ENCODE measurements around the gene MEIOSIN. TPM values are rescaled to one million over a fixed set of nuclear protein-coding genes. Genes with fewer than 3 reads are reported as not detected.
A peak's percentile ranks its signal among the peaks of the same experiment; 100 is the strongest.

The MEIOSIN gene
- polyA plus RNA-seq, 1 donor from 2014 or later = not detected

DNA sequence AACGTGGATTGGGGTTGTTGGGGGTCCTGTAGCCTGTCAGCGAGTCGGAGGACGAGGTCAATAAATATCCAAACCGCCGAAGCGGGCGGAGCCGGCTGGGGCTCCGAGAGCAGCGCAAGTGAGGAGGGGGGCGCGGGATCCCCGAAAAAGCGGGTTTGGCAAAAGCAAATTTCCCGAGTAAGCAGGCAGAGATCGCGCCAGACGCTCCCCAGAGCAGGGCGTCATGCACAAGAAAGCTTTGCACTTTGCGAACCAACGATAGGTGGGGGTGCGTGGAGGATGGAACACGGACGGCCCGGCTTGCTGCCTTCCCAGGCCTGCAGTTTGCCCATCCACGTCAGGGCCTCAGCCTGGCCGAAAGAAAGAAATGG lies 36.6 kb downstream of the MEIOSIN start:
- H3K9me2 ChIP-seq (ENCODE audit: insufficient read depth, low read length) = no peaks in the 10 kb centered on the region
- H3K4me3 ChIP-seq (ENCODE audit: low read length) = peak overlapping the region; percentile 68
- no peaks in the 10 kb centered on the region for H3K79me2 ChIP-seq (replicated peaks; ENCODE audit: insufficient read depth, low read length)
- peak overlapping the region; percentile 66 for H3K9ac ChIP-seq (ENCODE audit: low read length)
- no peaks in the 10 kb centered on the region for H3K36me3 ChIP-seq (ENCODE audit: insufficient read depth, low read length)
- H3F3A ChIP-seq (ENCODE audit: insufficient read depth, low read length, poor library complexity, severe bottlenecking) = no peaks in the 10 kb centered on the region
- peak overlapping the region; percentile 64 for H3K4me2 ChIP-seq (ENCODE audit: low read length)
- peak overlapping the region; percentile 73 for H3K27ac ChIP-seq (ENCODE audit: low read length)
- H3K27me3 ChIP-seq (ENCODE audit: insufficient read depth, low read depth, low read length) = peaks cover 22% of the 10 kb centered on the region
- no peaks in the 10 kb centered on the region for H3K9me3 ChIP-seq (ENCODE audit: low read length)
- H2AFZ ChIP-seq (ENCODE audit: low read depth, low read length) = no peak overlapping the region
- no peaks in the 10 kb centered on the region for H4K20me1 ChIP-seq (ENCODE audit: insufficient read depth)
- TF ChIP-seq POLR2AphosphoS5 (IDR thresholded peaks at IDR 0.05) (no peak), EP300 (conservative IDR thresholded peaks at IDR 0.05; ENCODE audit: poor library complexity, severe bottlenecking) (no peak), TAF1 (IDR thresholded peaks at IDR 0.05; ENCODE audit: low read depth) (no peak), MXI1 (conservative IDR thresholded peaks at IDR 0.05; ENCODE audit: poor library complexity, severe bottlenecking) (no peak)
- TF ChIP-seq, protein P1, sequence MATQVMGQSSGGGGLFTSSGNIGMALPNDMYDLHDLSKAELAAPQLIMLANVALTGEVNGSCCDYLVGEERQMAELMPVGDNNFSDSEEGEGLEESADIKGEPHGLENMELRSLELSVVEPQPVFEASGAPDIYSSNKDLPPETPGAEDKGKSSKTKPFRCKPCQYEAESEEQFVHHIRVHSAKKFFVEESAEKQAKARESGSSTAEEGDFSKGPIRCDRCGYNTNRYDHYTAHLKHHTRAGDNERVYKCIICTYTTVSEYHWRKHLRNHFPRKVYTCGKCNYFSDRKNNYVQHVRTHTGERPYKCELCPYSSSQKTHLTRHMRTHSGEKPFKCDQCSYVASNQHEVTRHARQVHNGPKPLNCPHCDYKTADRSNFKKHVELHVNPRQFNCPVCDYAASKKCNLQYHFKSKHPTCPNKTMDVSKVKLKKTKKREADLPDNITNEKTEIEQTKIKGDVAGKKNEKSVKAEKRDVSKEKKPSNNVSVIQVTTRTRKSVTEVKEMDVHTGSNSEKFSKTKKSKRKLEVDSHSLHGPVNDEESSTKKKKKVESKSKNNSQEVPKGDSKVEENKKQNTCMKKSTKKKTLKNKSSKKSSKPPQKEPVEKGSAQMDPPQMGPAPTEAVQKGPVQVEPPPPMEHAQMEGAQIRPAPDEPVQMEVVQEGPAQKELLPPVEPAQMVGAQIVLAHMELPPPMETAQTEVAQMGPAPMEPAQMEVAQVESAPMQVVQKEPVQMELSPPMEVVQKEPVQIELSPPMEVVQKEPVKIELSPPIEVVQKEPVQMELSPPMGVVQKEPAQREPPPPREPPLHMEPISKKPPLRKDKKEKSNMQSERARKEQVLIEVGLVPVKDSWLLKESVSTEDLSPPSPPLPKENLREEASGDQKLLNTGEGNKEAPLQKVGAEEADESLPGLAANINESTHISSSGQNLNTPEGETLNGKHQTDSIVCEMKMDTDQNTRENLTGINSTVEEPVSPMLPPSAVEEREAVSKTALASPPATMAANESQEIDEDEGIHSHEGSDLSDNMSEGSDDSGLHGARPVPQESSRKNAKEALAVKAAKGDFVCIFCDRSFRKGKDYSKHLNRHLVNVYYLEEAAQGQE (IDR thresholded peaks at IDR 0.05; ENCODE audit: borderline replicate concordance) = no peak

DNA sequence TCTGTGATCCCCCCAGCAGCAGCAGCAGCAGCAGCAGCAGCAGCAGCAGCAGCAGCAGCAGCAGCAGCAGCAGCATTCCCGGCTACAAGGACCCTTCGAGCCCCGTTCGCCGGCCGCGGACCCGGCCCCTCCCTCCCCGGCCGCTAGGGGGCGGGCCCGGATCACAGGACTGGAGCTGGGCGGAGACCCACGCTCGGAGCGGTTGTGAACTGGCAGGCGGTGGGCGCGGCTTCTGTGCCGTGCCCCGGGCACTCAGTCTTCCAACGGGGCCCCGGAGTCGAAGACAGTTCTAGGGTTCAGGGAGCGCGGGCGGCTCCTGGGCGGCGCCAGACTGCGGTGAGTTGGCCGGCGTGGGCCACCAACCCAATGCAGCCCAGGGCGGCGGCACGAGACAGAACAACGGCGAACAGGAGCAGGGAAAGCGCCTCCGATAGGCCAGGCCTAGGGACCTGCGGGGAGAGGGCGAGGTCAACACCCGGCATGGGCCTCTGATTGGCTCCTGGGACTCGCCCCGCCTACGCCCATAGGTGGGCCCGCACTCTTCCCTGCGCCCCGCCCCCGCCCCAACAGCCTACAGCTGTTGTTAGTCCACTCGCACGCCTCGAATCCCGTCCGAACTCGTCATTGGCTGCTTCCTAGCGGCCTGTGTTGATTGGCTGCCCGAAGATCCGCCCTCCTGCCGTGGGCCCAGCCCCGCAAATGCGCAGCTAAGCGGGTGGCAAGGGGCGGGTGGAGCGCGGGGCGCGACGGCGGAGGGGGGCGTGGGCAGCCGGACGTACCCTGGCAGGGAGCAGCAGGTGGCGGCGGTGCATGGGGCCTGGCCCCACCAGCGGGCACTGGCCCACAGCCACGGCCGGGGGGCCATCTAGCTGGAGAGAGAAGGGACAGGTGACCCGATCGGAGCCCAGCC lies 37.2 kb downstream of the MEIOSIN start:
- H3K79me2 ChIP-seq (replicated peaks; ENCODE audit: insufficient read depth, low read length) = no peaks in the 10 kb centered on the region
- peaks cover 22% of the 10 kb centered on the region for H3K27me3 ChIP-seq (ENCODE audit: insufficient read depth, low read depth, low read length)
- H4K20me1 ChIP-seq (ENCODE audit: insufficient read depth) = no peaks in the 10 kb centered on the region
- H3K9ac ChIP-seq (ENCODE audit: low read length) = peak overlapping the region; percentile 66
- peak overlapping the region; percentile 68 for H3K4me3 ChIP-seq (ENCODE audit: low read length)
- H2AFZ ChIP-seq (ENCODE audit: low read depth, low read length) = no peak overlapping the region
- no peaks in the 10 kb centered on the region for H3F3A ChIP-seq (ENCODE audit: insufficient read depth, low read length, poor library complexity, severe bottlenecking)
- H3K4me2 ChIP-seq (ENCODE audit: low read length) = no peak overlapping the region
- no peaks in the 10 kb centered on the region for H3K36me3 ChIP-seq (ENCODE audit: insufficient read depth, low read length)
- peak overlapping the region; percentile 73 for H3K27ac ChIP-seq (ENCODE audit: low read length)
- TF ChIP-seq, protein P2, sequence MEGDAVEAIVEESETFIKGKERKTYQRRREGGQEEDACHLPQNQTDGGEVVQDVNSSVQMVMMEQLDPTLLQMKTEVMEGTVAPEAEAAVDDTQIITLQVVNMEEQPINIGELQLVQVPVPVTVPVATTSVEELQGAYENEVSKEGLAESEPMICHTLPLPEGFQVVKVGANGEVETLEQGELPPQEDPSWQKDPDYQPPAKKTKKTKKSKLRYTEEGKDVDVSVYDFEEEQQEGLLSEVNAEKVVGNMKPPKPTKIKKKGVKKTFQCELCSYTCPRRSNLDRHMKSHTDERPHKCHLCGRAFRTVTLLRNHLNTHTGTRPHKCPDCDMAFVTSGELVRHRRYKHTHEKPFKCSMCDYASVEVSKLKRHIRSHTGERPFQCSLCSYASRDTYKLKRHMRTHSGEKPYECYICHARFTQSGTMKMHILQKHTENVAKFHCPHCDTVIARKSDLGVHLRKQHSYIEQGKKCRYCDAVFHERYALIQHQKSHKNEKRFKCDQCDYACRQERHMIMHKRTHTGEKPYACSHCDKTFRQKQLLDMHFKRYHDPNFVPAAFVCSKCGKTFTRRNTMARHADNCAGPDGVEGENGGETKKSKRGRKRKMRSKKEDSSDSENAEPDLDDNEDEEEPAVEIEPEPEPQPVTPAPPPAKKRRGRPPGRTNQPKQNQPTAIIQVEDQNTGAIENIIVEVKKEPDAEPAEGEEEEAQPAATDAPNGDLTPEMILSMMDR (IDR thresholded peaks at IDR 0.05; ENCODE audit: poor library complexity, severe bottlenecking) = peak; percentile 89
- peak; percentile 69 for TF ChIP-seq RAD21 (conservative IDR thresholded peaks at IDR 0.05)
- TF ChIP-seq SMC3 (conservative IDR thresholded peaks at IDR 0.05; ENCODE audit: poor library complexity) = peak; percentile 52
- no peak for TF ChIP-seq EP300 (conservative IDR thresholded peaks at IDR 0.05; ENCODE audit: poor library complexity, severe bottlenecking)
- TF ChIP-seq TAF1 (IDR thresholded peaks at IDR 0.05; ENCODE audit: low read depth) = no peak
- no peak for TF ChIP-seq POLR2AphosphoS5 (IDR thresholded peaks at IDR 0.05)
- no peaks in the 10 kb centered on the region for H3K9me2 ChIP-seq (ENCODE audit: insufficient read depth, low read length)
- no peaks in the 10 kb centered on the region for H3K9me3 ChIP-seq (ENCODE audit: low read length)
